Trophoblast cell (in vitro differentiated cells and primary cell): ENCODE results near the gene CMTM4.
"Not testable (repeated sequence)": the region's sequence is repeated elsewhere in the genome, so short reads cannot be mapped to it uniquely, and the experiment has no call there.

Experiments used
- DNase-seq, 2 donors: peaks; one replicate each; pipeline ENCODE4 v3.0.0-alpha.2; 2016
- H2AFZ ChIP-seq: 2 replicates; pipeline ENCODE4 v1.6.1; 2013; ENCODE audit warnings: low read length, moderate library complexity, mild to moderate bottlenecking; ENCODE audit not compliant: insufficient read depth, poor library complexity
- H2AK5ac ChIP-seq: 2 replicates; pipeline ENCODE4 v1.6.1; 2013; ENCODE audit warnings: mild to moderate bottlenecking, low read length
- H2BK120ac ChIP-seq: 2 replicates; pipeline ENCODE4 v1.6.1; 2013; ENCODE audit warnings: low read length, mild to moderate bottlenecking, moderate library complexity; ENCODE audit not compliant: insufficient read depth, poor library complexity
- H2BK12ac ChIP-seq: 2 replicates; pipeline ENCODE4 v1.6.1; 2013; ENCODE audit warnings: mild to moderate bottlenecking, low read length, moderate library complexity
- H2BK5ac ChIP-seq: 2 replicates; pipeline ENCODE4 v1.6.1; 2013; ENCODE audit warnings: low read length, low read depth, moderate library complexity, mild to moderate bottlenecking; ENCODE audit not compliant: poor library complexity
- H3K14ac ChIP-seq: 2 replicates; pipeline ENCODE4 v1.6.1; 2013; ENCODE audit warnings: mild to moderate bottlenecking, low read length
- H3K18ac ChIP-seq: 2 replicates; pipeline ENCODE4 v1.6.1; 2013; ENCODE audit warnings: mild to moderate bottlenecking, low read length
- H3K23ac ChIP-seq: 2 replicates; pipeline ENCODE4 v1.6.1; 2013; ENCODE audit warnings: low read length
- H3K27ac ChIP-seq: 2 replicates; pipeline ENCODE4 v1.5.1; 2013; ENCODE audit warnings: low read depth, mild to moderate bottlenecking, inconsistent platforms, low read length, moderate library complexity
- H3K27me3 ChIP-seq: 2 replicates; pipeline ENCODE4 v1.6.1; 2013; ENCODE audit warnings: inconsistent platforms, mild to moderate bottlenecking, low read length, moderate library complexity; ENCODE audit not compliant: insufficient read depth
- H3K36me3 ChIP-seq, 2 experiments: 1 replicate in 1 of 2; 2 replicates in 1 of 2; pipeline ENCODE4 v1.6.1; 2013; ENCODE audit warnings: low read length in 2 of 2, mild to moderate bottlenecking in 2 of 2, moderate library complexity in 1 of 2; ENCODE audit not compliant: insufficient read depth in 2 of 2, control insufficient read depth in 1 of 2
- H3K4ac ChIP-seq: 2 replicates; pipeline ENCODE4 v1.6.1; 2013; ENCODE audit warnings: low read depth, mild to moderate bottlenecking, low read length, moderate library complexity
- H3K4me1 ChIP-seq, 2 experiments: 1 replicate in 1 of 2; 2 replicates in 1 of 2; pipeline ENCODE4 v1.6.1; 2013; ENCODE audit warnings: low read length in 2 of 2, mild to moderate bottlenecking in 2 of 2, moderate library complexity in 1 of 2; ENCODE audit not compliant: insufficient read depth in 2 of 2, control insufficient read depth in 1 of 2
- H3K4me2 ChIP-seq: 2 replicates; pipeline ENCODE4 v1.6.1; 2013; ENCODE audit warnings: inconsistent platforms, mild to moderate bottlenecking, low read length, moderate library complexity
- H3K4me3 ChIP-seq: 2 replicates; pipeline ENCODE4 v1.5.1; 2013; ENCODE audit warnings: mild to moderate bottlenecking, low read depth, low read length, inconsistent platforms
- H3K79me1 ChIP-seq: one replicate; pipeline ENCODE4 v1.6.1; 2013; ENCODE audit warnings: low read length
- H3K79me2 ChIP-seq: 2 replicates; pipeline ENCODE4 v1.6.1; 2013; ENCODE audit warnings: low read length, mild to moderate bottlenecking; ENCODE audit not compliant: control insufficient read depth, insufficient read depth, poor library complexity
- H3K9ac ChIP-seq: 2 replicates; pipeline ENCODE4 v1.6.1; 2013; ENCODE audit warnings: mild to moderate bottlenecking, low read length
- H3K9me3 ChIP-seq: 2 replicates; pipeline ENCODE4 v1.6.1; 2013; ENCODE audit warnings: low read depth, mild to moderate bottlenecking, control low read depth, inconsistent platforms, low read length; ENCODE audit not compliant: insufficient read depth
- H4K12ac ChIP-seq: 2 replicates; pipeline ENCODE4 v1.6.1; 2013; ENCODE audit warnings: low read depth, mild to moderate bottlenecking, low read length, moderate library complexity
- H4K8ac ChIP-seq: 2 replicates; pipeline ENCODE4 v1.6.1; 2013; ENCODE audit warnings: low read depth, mild to moderate bottlenecking, low read length, moderate library complexity
- H4K91ac ChIP-seq: one replicate; pipeline ENCODE4 v1.6.1; 2013; ENCODE audit warnings: low read depth, mild to moderate bottlenecking, low read length, moderate library complexity
- WGBS: extraction: QIAGEN DNeasy Blood & Tissue Kit; methylation state at CpG from one replicate; pipeline ENCODE4 v1.1.7; 2013; ENCODE audit warnings: missing lambda C conversion rate; ENCODE audit not compliant: insufficient read length, insufficient coverage; ENCODE audit errors: extremely low coverage; 5-methylcytosine and 5-hydroxymethylcytosine counted together

CMTM4 gene

DNA sequence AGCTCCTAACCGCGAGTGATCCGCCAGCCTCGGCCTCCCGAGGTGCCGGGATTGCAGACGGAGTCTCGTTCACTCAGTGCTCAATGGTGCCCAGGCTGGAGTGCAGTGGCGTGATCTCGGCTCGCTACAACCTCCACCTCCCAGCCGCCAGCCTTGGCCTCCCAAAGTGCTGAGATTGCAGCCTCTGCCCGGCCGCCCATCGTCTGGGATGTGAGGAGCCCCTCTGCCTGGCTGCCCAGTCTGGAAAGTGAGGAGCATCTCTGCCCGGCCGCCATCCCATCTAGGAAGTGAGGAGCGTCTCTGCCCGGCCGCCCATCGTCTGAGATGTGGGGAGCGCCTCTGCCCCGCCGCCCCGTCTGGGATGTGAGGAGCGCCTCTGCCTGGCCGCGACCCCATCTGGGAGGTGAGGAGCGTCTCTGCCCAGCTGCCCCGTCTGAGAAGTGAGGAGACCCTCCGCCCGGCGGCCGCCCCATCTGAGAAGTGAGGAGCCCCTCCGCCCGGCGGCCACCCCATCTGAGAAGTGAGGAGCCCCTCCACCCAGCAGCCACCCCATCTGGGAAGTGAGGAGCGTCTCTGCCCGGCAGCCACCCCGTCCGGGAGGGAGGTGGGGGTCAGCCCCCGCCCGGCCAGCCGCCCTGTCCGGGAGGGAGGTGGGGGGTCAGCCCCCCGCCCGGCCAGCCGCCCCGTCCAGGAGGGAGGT lies 65.8 kb downstream of the CMTM4 start:
- no CpG with 5 or more reads among the region's 49 CpGs for WGBS

DNA sequence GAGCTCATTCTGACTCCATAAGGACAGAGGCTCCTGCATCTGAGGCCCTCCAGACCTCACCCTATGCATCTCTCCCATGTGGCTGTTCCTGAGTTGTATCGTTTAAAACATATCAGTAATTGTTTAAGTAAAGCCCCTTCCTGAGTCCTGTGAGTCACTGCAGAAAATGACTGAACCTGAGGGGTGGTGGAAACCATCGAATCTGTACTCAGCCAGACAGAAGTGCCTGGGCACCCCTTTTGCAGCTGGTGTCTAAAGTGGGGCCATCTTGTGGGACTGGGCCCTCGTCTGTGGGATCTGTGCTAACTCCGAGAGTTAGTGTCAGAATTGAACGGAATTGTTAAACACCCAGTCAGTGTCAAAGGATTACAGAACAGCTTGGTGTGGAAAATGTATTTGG lies 66.7 kb downstream of the CMTM4 start:
- Histone ChIP-seq H3K4ac (no peak overlapping the region), H2BK12ac (no peak overlapping the region), H3K4me3 (no peak overlapping the region), H2BK120ac (no peak overlapping the region), H3K23ac (no peak overlapping the region), H3K4me1 (peaks cover 0 to 4% of the 10 kb centered on the region in 2 experiments), H3K9me3 (no peaks in the 10 kb centered on the region), H3K9ac (no peak overlapping the region), H4K12ac (no peak overlapping the region), H3K27me3 (no peaks in the 10 kb centered on the region), H3K27ac (no peak overlapping the region), H3K36me3 (peaks cover 0 to 1% of the 10 kb centered on the region in 2 experiments), H3K79me1 (no peaks in the 10 kb centered on the region), H2AK5ac (no peak overlapping the region), H3K14ac (no peak overlapping the region), H4K91ac (no peak overlapping the region), H3K18ac (no peak overlapping the region), H2AFZ (no peak overlapping the region), H3K4me2 (no peak overlapping the region), H3K79me2 (no peaks in the 10 kb centered on the region), H4K8ac (no peak overlapping the region), H2BK5ac (no peak overlapping the region)
- DNase-seq = no peak
- no CpG with 5 or more reads among the region's 5 CpGs for WGBS

More for the DNA sequence above, 65.8 kb downstream of the CMTM4 start:
- DNase-seq, H3K4me1 ChIP-seq, H4K12ac ChIP-seq, H3K9ac ChIP-seq, H2BK12ac ChIP-seq, H3K27me3 ChIP-seq, H3K79me2 ChIP-seq, H3K36me3 ChIP-seq, H2AFZ ChIP-seq, H3K18ac ChIP-seq, H2AK5ac ChIP-seq, H3K9me3 ChIP-seq, H3K27ac ChIP-seq, H3K4ac ChIP-seq, H4K8ac ChIP-seq, H3K4me3 ChIP-seq, H2BK5ac ChIP-seq, H4K91ac ChIP-seq, H3K23ac ChIP-seq, H3K14ac ChIP-seq, H2BK120ac ChIP-seq, H3K4me2 ChIP-seq, H3K79me1 ChIP-seq: not testable (repeated sequence)

DNA sequence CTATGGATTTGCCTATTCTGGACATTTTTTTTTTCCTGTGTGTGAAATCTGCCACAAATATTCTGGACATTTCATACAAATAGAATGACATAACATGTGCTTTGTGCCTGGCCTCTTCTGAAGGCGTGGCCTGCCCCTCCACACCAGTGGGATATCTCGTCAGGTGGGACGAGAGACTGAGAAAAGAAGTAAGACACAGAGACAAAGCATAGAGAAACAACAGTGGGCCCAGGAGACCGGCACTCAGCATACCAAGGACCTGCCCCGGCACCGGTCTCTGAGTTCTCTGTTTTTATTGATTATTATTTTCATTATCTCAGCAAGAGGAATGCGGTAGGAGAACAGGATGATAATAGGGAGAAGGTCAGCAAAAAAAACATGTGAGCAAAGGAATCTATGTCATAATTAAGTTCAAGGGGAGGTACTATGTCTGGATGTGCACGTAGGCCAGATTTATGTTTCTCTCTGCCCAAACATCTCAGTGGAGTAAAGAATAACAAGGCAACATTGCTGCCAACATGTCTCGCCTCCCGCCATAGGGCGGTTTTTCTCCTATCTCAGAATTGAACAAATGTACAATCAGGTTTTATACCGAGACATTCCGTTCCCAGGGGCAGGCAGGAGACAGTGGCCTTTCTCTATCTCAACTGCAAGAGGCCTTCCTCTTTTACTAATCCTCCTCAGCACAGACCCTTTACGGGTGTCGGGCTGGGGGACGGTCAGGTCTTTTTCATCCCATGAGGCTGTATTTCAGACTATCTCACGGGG lies 68.7 kb downstream of the CMTM4 start:
- H2BK5ac ChIP-seq, H4K12ac ChIP-seq: not testable (repeated sequence)

DNA sequence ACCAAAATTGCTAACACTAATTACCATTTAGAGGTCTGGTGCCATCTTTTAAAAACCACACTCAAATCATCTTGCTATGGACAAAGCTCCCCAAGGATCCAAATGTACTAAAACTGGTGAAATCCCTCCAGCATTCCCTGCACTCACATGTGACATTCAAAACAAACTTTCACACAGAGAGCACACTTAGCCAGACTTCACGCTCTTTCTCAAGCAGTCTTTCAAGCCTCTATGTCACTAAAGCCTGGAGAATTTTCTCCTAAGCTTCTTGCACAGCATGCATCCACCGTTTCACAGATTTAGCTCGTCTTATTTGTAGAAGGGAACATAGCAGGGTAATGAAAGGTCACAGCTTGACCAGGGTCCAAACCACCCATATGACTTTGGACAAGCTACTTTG lies 72.8 kb downstream of the CMTM4 start:
- no peak for DNase-seq
- Histone ChIP-seq H3K14ac (no peak overlapping the region), H3K4ac (no peak overlapping the region), H2AK5ac (no peak overlapping the region), H3K4me3 (no peak overlapping the region), H4K91ac (no peak overlapping the region), H3K27ac (no peak overlapping the region), H3K9ac (no peak overlapping the region), H2BK5ac (no peak overlapping the region), H2AFZ (no peak overlapping the region), H3K4me1 (peaks cover 4 to 5% of the 10 kb centered on the region in 2 experiments), H2BK120ac (no peak overlapping the region), H4K8ac (no peak overlapping the region), H3K9me3 (no peaks in the 10 kb centered on the region), H3K23ac (no peak overlapping the region), H3K36me3 (peaks cover 10% of the 10 kb centered on the region in 2 experiments), H3K18ac (no peak overlapping the region), H3K4me2 (no peak overlapping the region), H4K12ac (no peak overlapping the region), H2BK12ac (no peak overlapping the region), H3K79me1 (no peaks in the 10 kb centered on the region), H3K27me3 (no peaks in the 10 kb centered on the region), H3K79me2 (no peaks in the 10 kb centered on the region)
- WGBS = no CpG with 5 or more reads among the region's 3 CpGs

More for the DNA sequence above, 68.7 kb downstream of the CMTM4 start:
- not testable (repeated sequence) for H3K4me2 ChIP-seq, H3K23ac ChIP-seq, H3K9me3 ChIP-seq, H2AFZ ChIP-seq, H3K4me1 ChIP-seq, H3K18ac ChIP-seq, H3K14ac ChIP-seq, H3K36me3 ChIP-seq, H3K79me1 ChIP-seq, H2BK12ac ChIP-seq, H3K4me3 ChIP-seq, H4K8ac ChIP-seq, H3K79me2 ChIP-seq, H3K4ac ChIP-seq, H3K9ac ChIP-seq, H4K91ac ChIP-seq, H2BK120ac ChIP-seq, H3K27ac ChIP-seq, H3K27me3 ChIP-seq, H2AK5ac ChIP-seq
- WGBS = no CpG with 5 or more reads among the region's 17 CpGs
- peak in 1 of 2 donors; percentile 39 for DNase-seq
